ENCODE results near the gene KLHL14.

GRCh38 chr18:32815881-32816280 lies 43.1 kb upstream of the KLHL14 start:
- TF ChIP-seq CTCF (IDR thresholded peaks at IDR 0.05) (no peak), POLR2A (IDR thresholded peaks at IDR 0.05) (no peak)

Measured in heart left ventricle (tissue), 13 donors.